K562 (cell line): ENCODE measurements around the gene BNC1. TPM values are rescaled to one million over a fixed set of nuclear protein-coding genes. Genes with fewer than 3 reads are reported as not detected.

ENCODE experiments used
- ATAC-seq: fragments of 200-7000 bp; cut with Tn5 transposase; 3 replicates; pipeline ENCODE4 v1.9.1; 2020; ENCODE audit warnings: moderate library complexity
- BruUV-seq: library from RNA; stranded (reverse); fragments of 400-500 nt; replicated peaks from 2 replicates; lab custom pipeline; 2021; lab: Mats Ljungman, UMichigan
- CTCF ChIA-PET: fragments of 300-600 bp; formaldehyde crosslinking; extraction: SDS; loops from one replicate; lab custom pipeline; 2021; ENCODE audit warnings: low intra/inter-chr PET ratio; lab: Yijun Ruan, JAX
- POLR2A ChIA-PET: fragments of 300-600, 350-650 bp; sonication (Branson Sonifier 250); formaldehyde crosslinking; extraction: SDS; loops from one replicate; lab custom pipeline; 2021; ENCODE audit warnings: antibody characterized with exemption, inconsistent platforms; lab: Yijun Ruan, JAX
- DNase-seq, 4 experiments: peaks; one replicate each; pipeline versions ENCODE4 v3.0.0 to v3.0.0-alpha.2; 2011 to 2018; ENCODE audit warnings: low spot score in 3 of 4, mixed read lengths in 3 of 4; ENCODE audit errors: extremely low read depth in 1 of 4
- FAIRE-seq: peaks from 2 replicates; lab custom pipeline; 2011; peaks lifted over from hg19 to GRCh38; lab: Jason Lieb, UNC
- H2AFZ ChIP-seq: 2 replicates; pipeline ENCODE4 v1.6.0; 2011; ENCODE audit warnings: low read depth, low read length, control low read depth, inconsistent platforms
- H3K27ac ChIP-seq: fragments of 200-600 bp; 3 replicates; pipeline ENCODE4 v1.8.0; 2011; ENCODE audit warnings: low read depth, mild to moderate bottlenecking, control low read depth, inconsistent platforms, low read length, moderate library complexity, mixed read lengths; ENCODE audit errors: extremely low read depth
- H3K27me3 ChIP-seq, 2 experiments: fragments of 300-600 bp in 1 of 2; 2 replicates in 1 of 2; 3 replicates in 1 of 2; pipeline versions ENCODE4 v1.6.0 to v1.8.0; 2011; ENCODE audit warnings: inconsistent platforms in 2 of 2, low read length in 2 of 2, mild to moderate bottlenecking in 1 of 2, mixed read lengths in 1 of 2, moderate library complexity in 1 of 2; ENCODE audit not compliant: control insufficient read depth in 2 of 2, insufficient read depth in 2 of 2
- H3K36me3 ChIP-seq: fragments of 300-600 bp; 3 replicates; pipeline ENCODE4 v1.8.0; 2011; ENCODE audit warnings: mild to moderate bottlenecking, low read length, inconsistent platforms; ENCODE audit not compliant: control insufficient read depth, insufficient read depth
- H3K4me1 ChIP-seq, 2 experiments: fragments of 200-600 bp in 1 of 2; replicated peaks in 1 of 2; 2 replicates in 1 of 2; 3 replicates in 1 of 2; pipeline versions ENCODE4 v1.5.1 to v1.8.0; 2011; ENCODE audit warnings: inconsistent platforms in 2 of 2, low read length in 2 of 2, mild to moderate bottlenecking in 1 of 2, mixed read lengths in 1 of 2, moderate library complexity in 1 of 2; ENCODE audit not compliant: control insufficient read depth in 2 of 2, insufficient read depth in 2 of 2
- H3K4me2 ChIP-seq: 2 replicates; pipeline ENCODE4 v1.6.1; 2011; ENCODE audit warnings: low read length, control low read depth, inconsistent platforms, mixed read lengths; ENCODE audit not compliant: insufficient read depth
- H3K4me3 ChIP-seq: fragments of 200-600 bp; sonication (generic), shearing (Covaris generic); 2 replicates; pipeline ENCODE4 v1.5.1; 2016; ENCODE audit warnings: control low read depth, inconsistent platforms
- H3K79me2 ChIP-seq: fragments of 200-600 bp; 3 replicates; pipeline ENCODE4 v1.8.0; 2011; ENCODE audit warnings: low read length, inconsistent platforms; ENCODE audit not compliant: control insufficient read depth, insufficient read depth
- H3K9ac ChIP-seq, 2 experiments: 2 replicates each; pipeline versions ENCODE4 v1.6.0 to v1.6.1; 2011; ENCODE audit warnings: low read depth in 2 of 2, low read length in 2 of 2, control low read depth in 1 of 2, inconsistent platforms in 1 of 2, mild to moderate bottlenecking in 1 of 2, mixed read lengths in 1 of 2; ENCODE audit not compliant: insufficient read depth in 1 of 2
- H3K9me1 ChIP-seq: one replicate; pipeline ENCODE4 v1.6.0; 2011; ENCODE audit warnings: inconsistent platforms, mild to moderate bottlenecking, low read length, moderate library complexity; ENCODE audit not compliant: control insufficient read depth, insufficient read depth
- H3K9me3 ChIP-seq: replicated peaks from 2 replicates; pipeline ENCODE4 v1.5.1; 2011; ENCODE audit warnings: low read depth, low read length, inconsistent platforms; ENCODE audit not compliant: control insufficient read depth, insufficient read depth
- H4K20me1 ChIP-seq: replicated peaks from 2 replicates; pipeline ENCODE4 v1.6.1; 2011; ENCODE audit warnings: low read length, inconsistent platforms, mixed read lengths; ENCODE audit not compliant: control insufficient read depth, insufficient read depth
- BRD9 ChIP-seq: fragments of 450-650 bp; IDR thresholded peaks from 2 replicates; pipeline ENCODE4 v1.6.1; 2018; ENCODE audit warnings: low read depth; ENCODE audit not compliant: partially characterized antibody
- ELF2 ChIP-seq: fragments of 250-450 bp; sonication (Bioruptor Pico); IDR thresholded peaks from 2 replicates; pipeline ENCODE4 v1.5.0; 2021; ENCODE audit warnings: mild to moderate bottlenecking
- GATAD2A ChIP-seq: fragments of 450-650 bp; IDR thresholded peaks from 2 replicates; pipeline ENCODE4 v1.6.1; 2017
- HIVEP1 ChIP-seq: fragments of 250-450 bp; sonication (Bioruptor Pico); IDR thresholded peaks from 2 replicates; pipeline ENCODE4 v1.4.0; 2020; ENCODE audit warnings: mild to moderate bottlenecking
- MCM5 ChIP-seq: fragments of 450-650 bp; IDR thresholded peaks from 2 replicates; pipeline ENCODE4 v1.6.1; 2016; ENCODE audit warnings: low read depth
- RBM15 ChIP-seq: fragments of 200-400 bp; formaldehyde crosslinking; IDR thresholded peaks from 2 replicates; pipeline ENCODE4 v1.6.1; 2018; ENCODE audit warnings: mild to moderate bottlenecking, low read length, moderate library complexity; ENCODE audit not compliant: insufficient read depth
- THRAP3 ChIP-seq: fragments of 450-650 bp; IDR thresholded peaks from 2 replicates; pipeline ENCODE4 v1.6.1; 2016; ENCODE audit warnings: mild to moderate bottlenecking, inconsistent platforms, borderline replicate concordance
- ZNF143 ChIP-seq: sonication (generic); formaldehyde crosslinking; IDR thresholded peaks from 2 replicates; pipeline ENCODE4 v1.9.0; 2022; ENCODE audit warnings: mild to moderate bottlenecking, missing genetic modification reagents
- ZNF23 ChIP-seq: fragments of 250-450 bp; sonication (Bioruptor Pico); IDR thresholded peaks from 2 replicates; pipeline ENCODE4 v1.4.0; 2020; ENCODE audit warnings: mild to moderate bottlenecking
- ZNF311 ChIP-seq: fragments of 250-450 bp; sonication (Bioruptor Pico); IDR thresholded peaks from 2 replicates; pipeline ENCODE4 v1.4.0; 2020; ENCODE audit warnings: mild to moderate bottlenecking, moderate library complexity
- WGBS: fragments of 100-300 bp; shearing (Covaris generic); methylation state at CpG from one replicate; pipeline ENCODE4 v1.1.6; 2016; ENCODE audit warnings: low coverage, mixed read lengths; ENCODE audit not compliant: insufficient coverage; ENCODE audit errors: missing lambda C conversion rate; 5-methylcytosine and 5-hydroxymethylcytosine counted together
- in situ Hi-C: fragments of 300-500 bp; cut with MboI; formaldehyde crosslinking; loops from 4 replicates; pipeline ENCODE4 v1.15.0; 2018; ENCODE audit warnings: inconsistent platforms, mixed read lengths
- intact Hi-C: fragments of 100-400 bp; cut with micrococcal nuclease; formaldehyde crosslinking; loops from 2 replicates; pipeline ENCODE4 v1.14.2; 2022
- polyA plus RNA-seq, 8 experiments: library from polyadenylated mRNA; depleted of rRNA in 4 of 8; stranded (reverse) in 5 of 8; unstranded in 3 of 8; fragments of >200 nt; fragmentation: Nextera tagmentation in 2 of 8; fragmentation: Illumina TruSeq in 1 of 8; extraction: Ambion mirVana in 2 of 8; extraction: Trizol in 1 of 8; gene quantifications; 2 replicates each; pipeline versions ENCODE4 v1.2.1 to v1.2.3, GENCODE V29; 2011 to 2014; ENCODE audit warnings: inconsistent platforms in 1 of 8, missing spikeins in 1 of 8
- total RNA-seq, 7 experiments: library from RNA; depleted of rRNA in 6 of 7; stranded (reverse); fragments of >200 nt in 6 of 7; fragmentation: Illumina TruSeq in 2 of 7; extraction: Trizol in 2 of 7; gene quantifications; 2 replicates each; pipeline versions ENCODE4 v1.2.1 to v1.2.3, GENCODE V29; 2011 to 2021; ENCODE audit warnings: low replicate concordance in 1 of 7
- TF ChIP-seq, protein P1 (sequence below): sonication (generic); formaldehyde crosslinking; IDR thresholded peaks from 2 replicates; pipeline ENCODE4 v1.8.1; 2023; ENCODE audit warnings: mild to moderate bottlenecking, missing genetic modification reagents, moderate library complexity
- TF ChIP-seq, protein P2 (sequence below): fragments of 450-650 bp; IDR thresholded peaks from 2 replicates; pipeline ENCODE4 v1.6.1; 2016; ENCODE audit warnings: borderline replicate concordance

BNC1 gene
- total and polyA plus RNA-seq, 9 of the 15 experiments (the other 6 are each of a cell fraction or from before 2014, with no cell fraction given) = not detected

DNA sequence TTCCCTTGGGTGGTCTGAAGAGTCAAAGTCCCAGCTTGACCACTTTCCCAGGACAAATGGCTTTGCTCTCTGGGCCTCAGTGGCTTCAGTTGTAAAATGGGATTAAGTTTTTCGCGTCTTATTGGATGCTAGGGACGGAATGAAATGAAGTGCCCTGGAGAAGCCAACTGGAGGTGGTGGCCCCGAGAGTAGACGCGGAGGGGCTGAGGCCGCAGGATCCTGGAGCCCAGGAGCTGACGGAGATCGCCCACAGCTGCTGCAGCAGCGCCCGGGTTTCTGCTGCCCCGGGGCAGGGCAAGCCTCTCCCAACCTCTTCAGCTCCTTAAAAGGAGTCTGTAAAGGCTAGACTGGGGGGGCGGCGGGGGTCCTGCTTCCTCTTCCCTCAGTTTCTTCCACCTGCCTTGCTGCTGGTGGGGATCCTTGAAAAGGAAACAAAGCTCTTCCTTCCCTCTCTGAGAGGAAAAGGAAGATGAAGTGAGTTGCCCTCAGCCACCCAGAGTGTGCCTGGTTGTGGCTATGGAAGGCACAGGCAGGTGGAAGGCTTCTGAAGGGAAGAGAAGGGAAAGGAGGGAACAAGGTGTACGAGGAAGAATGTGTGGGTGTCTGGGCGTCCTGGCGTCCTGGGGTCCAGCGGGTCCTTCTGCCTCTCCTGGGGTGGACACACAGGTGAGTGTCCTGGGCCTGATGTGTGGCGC is 967 bp upstream of the BNC1 start:
- Histone ChIP-seq H2AFZ (no peak overlapping the region), H3K27ac (no peak overlapping the region)
- intact Hi-C loops = no loop called here
- TF ChIP-seq ZNF143 (no peak), THRAP3 (no peak)
- TF ChIP-seq, all 486 proteins: peak for 0
- Histone ChIP-seq H3K9me3 (no peaks in the 10 kb centered on the region), H3K9me1 (no peaks in the 10 kb centered on the region), H3K4me3 (no peak overlapping the region), H3K9ac (no peak overlapping the region), H3K4me1 (peaks cover 0 to 6% of the 10 kb centered on the region in 2 experiments; a peak in 1 of 5 replicates), H3K27me3 (peaks cover 5 to 14% of the 10 kb centered on the region in 2 experiments; a peak in 4 of 5 replicates), H3K4me2 (no peak overlapping the region), H3K36me3 (no peaks in the 10 kb centered on the region), H3K79me2 (no peaks in the 10 kb centered on the region), H4K20me1 (no peaks in the 10 kb centered on the region)
- in situ Hi-C loops = no loop called here
- ChIA-PET CTCF (interaction anchor here (0.7 kb wide), 1 partner anchor 37 kb away, joined by 3 read pairs; no protein-coding TSS in a partner anchor), POLR2A (no interaction called here)
- no TSS peak for BruUV-seq
- no peak for FAIRE-seq
- 11% methylated on average over 19 of the region's 19 CpGs for WGBS
- no peak for ATAC-seq
- DNase-seq = no peak

DNA sequence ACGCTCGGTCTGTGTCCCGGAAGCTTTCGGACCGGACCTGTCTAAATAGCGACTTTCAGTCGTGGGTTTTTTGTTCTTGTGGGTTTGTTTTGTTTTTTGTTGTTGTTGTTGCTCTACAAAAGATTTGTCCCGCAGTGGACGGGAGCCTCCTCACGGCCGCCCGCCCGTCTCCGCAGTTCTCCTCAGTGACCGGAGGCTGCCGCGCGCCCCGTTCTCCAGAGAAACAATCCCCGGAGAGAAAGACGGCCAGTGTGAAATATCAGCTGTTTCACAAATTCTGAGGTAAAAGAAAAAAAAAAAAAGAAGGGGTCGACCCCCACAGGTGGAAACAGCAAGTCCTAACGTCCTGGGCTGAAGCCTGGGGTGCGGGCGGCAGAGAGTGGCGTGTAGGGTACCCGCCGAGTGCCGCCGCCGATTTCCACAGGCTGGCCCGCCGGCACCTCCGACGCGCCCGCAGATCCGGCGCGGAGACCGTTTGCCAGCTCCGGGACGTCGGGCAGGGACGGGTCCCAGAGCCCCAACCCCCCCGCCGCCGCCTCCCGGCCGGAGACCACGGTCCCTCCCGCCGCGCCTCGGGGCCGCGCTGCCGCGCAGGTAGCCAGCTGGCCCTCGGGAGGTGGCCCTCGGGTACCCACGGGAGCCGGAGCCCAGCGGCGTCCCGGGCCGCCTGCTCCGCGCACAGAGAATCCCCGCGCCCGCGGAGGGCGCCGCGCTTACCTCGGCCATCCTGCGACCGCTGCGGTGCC is 478 bp downstream of the BNC1 start:
- POLR2A ChIA-PET = no interaction called here
- CTCF ChIA-PET = no interaction called here
- Histone ChIP-seq H3K9ac (no peak overlapping the region), H3K79me2 (no peaks in the 10 kb centered on the region), H3K36me3 (no peaks in the 10 kb centered on the region), H3K4me2 (no peak overlapping the region), H3K9me1 (no peaks in the 10 kb centered on the region), H3K27me3 (peaks cover 5 to 14% of the 10 kb centered on the region in 2 experiments; a peak in 4 of 5 replicates), H3K27ac (no peak overlapping the region), H2AFZ (no peak overlapping the region), H3K9me3 (no peaks in the 10 kb centered on the region), H3K4me1 (peaks cover 0 to 6% of the 10 kb centered on the region in 2 experiments; a peak in 1 of 5 replicates), H4K20me1 (no peaks in the 10 kb centered on the region), H3K4me3 (no peak overlapping the region)
- in situ Hi-C loops (no loop called here), intact Hi-C loops (no loop called here)
- 62% methylated on average over 19 of the region's 80 CpGs for WGBS
- ATAC-seq = no peak
- BruUV-seq = no TSS peak
- FAIRE-seq = no peak
- no peak for DNase-seq
- TF ChIP-seq, protein P1, sequence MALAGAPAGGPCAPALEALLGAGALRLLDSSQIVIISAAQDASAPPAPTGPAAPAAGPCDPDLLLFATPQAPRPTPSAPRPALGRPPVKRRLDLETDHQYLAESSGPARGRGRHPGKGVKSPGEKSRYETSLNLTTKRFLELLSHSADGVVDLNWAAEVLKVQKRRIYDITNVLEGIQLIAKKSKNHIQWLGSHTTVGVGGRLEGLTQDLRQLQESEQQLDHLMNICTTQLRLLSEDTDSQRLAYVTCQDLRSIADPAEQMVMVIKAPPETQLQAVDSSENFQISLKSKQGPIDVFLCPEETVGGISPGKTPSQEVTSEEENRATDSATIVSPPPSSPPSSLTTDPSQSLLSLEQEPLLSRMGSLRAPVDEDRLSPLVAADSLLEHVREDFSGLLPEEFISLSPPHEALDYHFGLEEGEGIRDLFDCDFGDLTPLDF = no peak
- TF ChIP-seq RBM15 (no peak), GATAD2A (no peak), BRD9 (no peak), ZNF311 (CRISPR knock-in tag) (no peak), ZNF23 (CRISPR knock-in tag) (no peak), HIVEP1 (CRISPR knock-in tag) (no peak), ELF2 (CRISPR knock-in tag) (no peak), MCM5 (no peak)
- TF ChIP-seq, protein P2, sequence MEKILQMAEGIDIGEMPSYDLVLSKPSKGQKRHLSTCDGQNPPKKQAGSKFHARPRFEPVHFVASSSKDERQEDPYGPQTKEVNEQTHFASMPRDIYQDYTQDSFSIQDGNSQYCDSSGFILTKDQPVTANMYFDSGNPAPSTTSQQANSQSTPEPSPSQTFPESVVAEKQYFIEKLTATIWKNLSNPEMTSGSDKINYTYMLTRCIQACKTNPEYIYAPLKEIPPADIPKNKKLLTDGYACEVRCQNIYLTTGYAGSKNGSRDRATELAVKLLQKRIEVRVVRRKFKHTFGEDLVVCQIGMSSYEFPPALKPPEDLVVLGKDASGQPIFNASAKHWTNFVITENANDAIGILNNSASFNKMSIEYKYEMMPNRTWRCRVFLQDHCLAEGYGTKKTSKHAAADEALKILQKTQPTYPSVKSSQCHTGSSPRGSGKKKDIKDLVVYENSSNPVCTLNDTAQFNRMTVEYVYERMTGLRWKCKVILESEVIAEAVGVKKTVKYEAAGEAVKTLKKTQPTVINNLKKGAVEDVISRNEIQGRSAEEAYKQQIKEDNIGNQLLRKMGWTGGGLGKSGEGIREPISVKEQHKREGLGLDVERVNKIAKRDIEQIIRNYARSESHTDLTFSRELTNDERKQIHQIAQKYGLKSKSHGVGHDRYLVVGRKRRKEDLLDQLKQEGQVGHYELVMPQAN = no peak
